Neural cell (in vitro differentiated cells): ENCODE data around the gene UQCRFS1.

Experiments
- CTCF ChIP-seq: fragments of 450-650 bp; IDR thresholded peaks from 2 replicates; pipeline ENCODE4 v1.5.1; 2014; ENCODE audit warnings: antibody characterized with exemption, mild to moderate bottlenecking, moderate library complexity; ENCODE audit not compliant: poor library complexity, severe bottlenecking
- SMC3 ChIP-seq: fragments of 450-650 bp; conservative IDR thresholded peaks from 2 replicates; pipeline ENCODE4 v1.6.1; 2014; ENCODE audit warnings: antibody characterized with exemption, mild to moderate bottlenecking, moderate library complexity; ENCODE audit not compliant: poor library complexity

- no peak for TF ChIP-seq CTCF
- TF ChIP-seq SMC3 = no peak
Measured at GRCh38 chr19:29259153-29259552, 46.2 kb upstream of the UQCRFS1 start.
